Ectodermal cell (in vitro differentiated cells): ENCODE results near the gene RAB36.

Experiments used
- H3K27ac ChIP-seq: 2 replicates; pipeline ENCODE4 v1.7.0; 2013; ENCODE audit warnings: mild to moderate bottlenecking, low read depth, low read length; ENCODE audit not compliant: insufficient read depth, poor library complexity, severe bottlenecking
- H3K27me3 ChIP-seq: 2 replicates; pipeline ENCODE4 v1.7.0; 2013; ENCODE audit warnings: mild to moderate bottlenecking, low read length; ENCODE audit not compliant: insufficient read depth, control insufficient read depth, poor library complexity, severe bottlenecking
- H3K36me3 ChIP-seq: one replicate; pipeline ENCODE4 v1.7.0; 2013; ENCODE audit warnings: low read length; ENCODE audit not compliant: control insufficient read depth, insufficient read depth
- H3K4me1 ChIP-seq: one replicate; pipeline ENCODE4 v1.7.0; 2013; ENCODE audit warnings: low read length; ENCODE audit not compliant: control insufficient read depth, insufficient read depth
- H3K4me3 ChIP-seq: 2 replicates; pipeline ENCODE4 v1.7.0; 2013; ENCODE audit warnings: low read depth, low read length, control low read depth; ENCODE audit not compliant: insufficient read depth
- H3K9me3 ChIP-seq: 2 replicates; pipeline ENCODE4 v1.7.0; 2013; ENCODE audit warnings: mild to moderate bottlenecking, low read length, moderate library complexity; ENCODE audit not compliant: control insufficient read depth
- WGBS, 2 experiments: methylation state at CpG; one replicate each; pipeline ENCODE4 v1.1.7; 2013; ENCODE audit warnings: missing lambda C conversion rate in 2 of 2; 5-methylcytosine and 5-hydroxymethylcytosine counted together

RAB36 gene

GRCh38 chr22:23102002-23102655 is 43.1 kb upstream of the RAB36 start:
- no peaks in the 10 kb centered on the region for H3K36me3 ChIP-seq
- 95 to 97% methylated on average over 10 of the region's 10 CpGs for WGBS, 2 experiments
- no peaks in the 10 kb centered on the region for H3K9me3 ChIP-seq
- H3K4me3 ChIP-seq: no peak overlapping the region
- H3K27ac ChIP-seq: no peak overlapping the region
- H3K4me1 ChIP-seq: peaks cover 3% of the 10 kb centered on the region
- no peaks in the 10 kb centered on the region for H3K27me3 ChIP-seq

- Histone ChIP-seq H3K9me3 (no peaks in the 10 kb centered on the region), H3K27ac (no peak overlapping the region), H3K4me1 (peaks cover 3% of the 10 kb centered on the region), H3K27me3 (no peaks in the 10 kb centered on the region), H3K4me3 (no peak overlapping the region), H3K36me3 (no peaks in the 10 kb centered on the region)
- 89% methylated on average over 3 of the region's 3 CpGs for WGBS, 2 experiments
Measured at GRCh38 chr22:23102776-23103175, 42.5 kb upstream of the RAB36 start.

GRCh38 chr22:23103199-23103954 is 41.9 kb upstream of the RAB36 start:
- 88% methylated on average over 13 of the region's 13 CpGs for WGBS, 2 experiments
- H3K27ac ChIP-seq: no peak overlapping the region
- H3K4me1 ChIP-seq: peaks cover 3% of the 10 kb centered on the region
- no peak overlapping the region for H3K4me3 ChIP-seq
- H3K27me3 ChIP-seq: no peaks in the 10 kb centered on the region
- H3K36me3 ChIP-seq: no peaks in the 10 kb centered on the region
- H3K9me3 ChIP-seq: no peaks in the 10 kb centered on the region

GRCh38 chr22:23104187-23104971 is 40.9 kb upstream of the RAB36 start:
- Histone ChIP-seq H3K4me1 (peaks cover 3% of the 10 kb centered on the region), H3K36me3 (no peaks in the 10 kb centered on the region), H3K27me3 (no peaks in the 10 kb centered on the region), H3K9me3 (no peaks in the 10 kb centered on the region), H3K27ac (no peak overlapping the region), H3K4me3 (no peak overlapping the region)
- WGBS, 2 experiments: 90 to 91% methylated on average over 12 of the region's 12 CpGs

- no peaks in the 10 kb centered on the region for H3K36me3 ChIP-seq
- H3K4me3 ChIP-seq: no peak overlapping the region
- H3K9me3 ChIP-seq: no peaks in the 10 kb centered on the region
- no peaks in the 10 kb centered on the region for H3K27me3 ChIP-seq
- 94 to 98% methylated on average over 5 of the region's 5 CpGs for WGBS, 2 experiments
- peaks cover 2% of the 10 kb centered on the region for H3K4me1 ChIP-seq
- no peak overlapping the region for H3K27ac ChIP-seq
Measured at GRCh38 chr22:23105304-23105703, 40.0 kb upstream of the RAB36 start.

GRCh38 chr22:23105919-23106318 is 39.4 kb upstream of the RAB36 start:
- Histone ChIP-seq H3K4me3 (no peak overlapping the region), H3K36me3 (no peaks in the 10 kb centered on the region), H3K27me3 (no peaks in the 10 kb centered on the region), H3K27ac (no peak overlapping the region), H3K4me1 (peaks cover 4% of the 10 kb centered on the region), H3K9me3 (no peaks in the 10 kb centered on the region)
- 93 to 98% methylated on average over 5 of the region's 5 CpGs for WGBS, 2 experiments

- no peaks in the 10 kb centered on the region for H3K27me3 ChIP-seq
- H3K36me3 ChIP-seq: no peaks in the 10 kb centered on the region
- no peak overlapping the region for H3K27ac ChIP-seq
- H3K9me3 ChIP-seq: no peaks in the 10 kb centered on the region
- 96% methylated on average over 4 of the region's 4 CpGs for WGBS, 2 experiments
- no peak overlapping the region for H3K4me3 ChIP-seq
- peaks cover 4% of the 10 kb centered on the region for H3K4me1 ChIP-seq
Measured at GRCh38 chr22:23106344-23106743, 38.9 kb upstream of the RAB36 start.

GRCh38 chr22:23106906-23107367 is 38.3 kb upstream of the RAB36 start:
- H3K27ac ChIP-seq: no peak overlapping the region
- WGBS, 2 experiments: 92 to 93% methylated on average over 8 of the region's 8 CpGs
- H3K4me1 ChIP-seq: peaks cover 4% of the 10 kb centered on the region

GRCh38 chr22:23107487-23108248 is 37.6 kb upstream of the RAB36 start:
- Histone ChIP-seq H3K27me3 (no peaks in the 10 kb centered on the region), H3K36me3 (no peaks in the 10 kb centered on the region), H3K9me3 (no peaks in the 10 kb centered on the region), H3K4me3 (no peak overlapping the region), H3K4me1 (peaks cover 4% of the 10 kb centered on the region), H3K27ac (no peak overlapping the region)
- WGBS, 2 experiments: 94% methylated on average over 17 of the region's 17 CpGs

More at GRCh38 chr22:23106906-23107367, 38.3 kb upstream of the RAB36 start:
- no peaks in the 10 kb centered on the region for H3K9me3 ChIP-seq
- no peaks in the 10 kb centered on the region for H3K36me3 ChIP-seq
- no peaks in the 10 kb centered on the region for H3K27me3 ChIP-seq
- no peak overlapping the region for H3K4me3 ChIP-seq
